Neutrophil (primary cell): Measurements from ENCODE around the gene NAALADL2.

ENCODE experiments used
- H3K27ac ChIP-seq: fragments of 200-600 bp; sonication (generic); 2 replicates; pipeline ENCODE4 v1.5.1; 2016; ENCODE audit warnings: mild to moderate bottlenecking, moderate library complexity
- H3K27me3 ChIP-seq: fragments of 200-600 bp; sonication (generic); 2 replicates; pipeline ENCODE4 v1.6.0; 2016; ENCODE audit warnings: mild to moderate bottlenecking
- H3K36me3 ChIP-seq: fragments of 200-600 bp; sonication (generic); 2 replicates; pipeline ENCODE4 v1.5.1; 2017
- H3K4me1 ChIP-seq, 2 experiments: fragments of 200-600 bp in 1 of 2; sonication (generic) in 1 of 2; 1 replicate in 1 of 2; 2 replicates in 1 of 2; pipeline versions ENCODE4 v1.5.1 to v1.6.1; 2013 to 2016; ENCODE audit warnings: low read depth in 1 of 2, low read length in 1 of 2, mild to moderate bottlenecking in 1 of 2, moderate library complexity in 1 of 2; ENCODE audit not compliant: control insufficient read depth in 1 of 2, insufficient read depth in 1 of 2
- H3K4me3 ChIP-seq, 2 experiments: fragments of 200-600 bp in 1 of 2; sonication (generic) in 1 of 2; 1 replicate in 1 of 2; 2 replicates in 1 of 2; pipeline ENCODE4 v1.5.1; 2013 to 2016; ENCODE audit warnings: low read depth in 1 of 2, low read length in 1 of 2, mild to moderate bottlenecking in 1 of 2, moderate library complexity in 1 of 2
- H3K9me3 ChIP-seq: fragments of 200-600 bp; sonication (generic); 2 replicates; pipeline ENCODE4 v1.5.1; 2016
- TF ChIP-seq, protein P1 (sequence below): fragments of 200-600 bp; sonication (generic); IDR thresholded peaks from 2 replicates; pipeline ENCODE4 v1.5.1; 2016; ENCODE audit warnings: antibody characterized with exemption

NAALADL2 gene

DNA sequence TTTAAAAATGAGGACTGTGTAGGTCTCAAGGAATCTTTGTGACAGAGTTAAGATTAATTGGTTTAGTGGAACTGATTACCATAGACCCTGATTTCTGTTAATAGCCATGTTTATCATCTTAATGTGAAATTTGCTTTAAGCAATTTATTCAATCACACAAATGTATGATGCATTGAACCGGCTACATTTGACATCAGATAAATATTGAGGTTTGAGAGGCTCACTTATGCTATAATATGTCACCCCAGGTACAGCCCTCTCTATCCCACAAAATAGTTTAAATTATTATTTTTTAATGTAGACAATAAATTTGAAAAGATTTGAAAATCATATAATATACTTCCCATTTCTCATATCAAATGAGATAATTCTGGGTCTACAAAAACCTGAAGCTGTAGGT is 413.3 kb downstream of the NAALADL2 start:
- Histone ChIP-seq H3K27me3 (no peaks in the 10 kb centered on the region), H3K27ac (no peak overlapping the region), H3K9me3 (no peaks in the 10 kb centered on the region), H3K36me3 (no peaks in the 10 kb centered on the region), H3K4me3 (no peak overlapping the region), H3K4me1 (no peaks in the 10 kb centered on the region)
- TF ChIP-seq, protein P1, sequence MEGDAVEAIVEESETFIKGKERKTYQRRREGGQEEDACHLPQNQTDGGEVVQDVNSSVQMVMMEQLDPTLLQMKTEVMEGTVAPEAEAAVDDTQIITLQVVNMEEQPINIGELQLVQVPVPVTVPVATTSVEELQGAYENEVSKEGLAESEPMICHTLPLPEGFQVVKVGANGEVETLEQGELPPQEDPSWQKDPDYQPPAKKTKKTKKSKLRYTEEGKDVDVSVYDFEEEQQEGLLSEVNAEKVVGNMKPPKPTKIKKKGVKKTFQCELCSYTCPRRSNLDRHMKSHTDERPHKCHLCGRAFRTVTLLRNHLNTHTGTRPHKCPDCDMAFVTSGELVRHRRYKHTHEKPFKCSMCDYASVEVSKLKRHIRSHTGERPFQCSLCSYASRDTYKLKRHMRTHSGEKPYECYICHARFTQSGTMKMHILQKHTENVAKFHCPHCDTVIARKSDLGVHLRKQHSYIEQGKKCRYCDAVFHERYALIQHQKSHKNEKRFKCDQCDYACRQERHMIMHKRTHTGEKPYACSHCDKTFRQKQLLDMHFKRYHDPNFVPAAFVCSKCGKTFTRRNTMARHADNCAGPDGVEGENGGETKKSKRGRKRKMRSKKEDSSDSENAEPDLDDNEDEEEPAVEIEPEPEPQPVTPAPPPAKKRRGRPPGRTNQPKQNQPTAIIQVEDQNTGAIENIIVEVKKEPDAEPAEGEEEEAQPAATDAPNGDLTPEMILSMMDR: no peak

DNA sequence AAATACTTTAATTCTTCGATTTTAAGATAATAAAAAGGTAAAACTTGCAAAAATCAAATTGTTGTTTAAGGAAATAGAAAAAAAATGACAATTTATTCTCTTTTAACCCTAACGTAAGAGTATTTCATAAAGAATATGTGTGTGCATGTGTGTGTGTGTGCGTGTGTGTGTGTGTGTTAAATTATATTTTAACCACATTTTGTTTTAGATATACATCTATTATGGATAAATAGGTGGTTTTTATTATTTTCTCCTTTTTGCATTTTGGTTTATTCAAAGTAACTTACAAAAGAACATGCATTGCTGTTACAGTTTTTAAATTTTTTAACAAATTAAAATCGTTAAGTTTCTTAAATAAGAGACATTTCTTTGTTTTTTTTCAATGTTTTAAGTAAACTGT is 414.4 kb downstream of the NAALADL2 start:
- no peak overlapping the region for H3K27ac ChIP-seq
- TF ChIP-seq, protein P1: no peak
- no peak overlapping the region for H3K4me3 ChIP-seq
- H3K4me1 ChIP-seq: no peaks in the 10 kb centered on the region
- H3K9me3 ChIP-seq: no peaks in the 10 kb centered on the region
- no peaks in the 10 kb centered on the region for H3K27me3 ChIP-seq
- no peaks in the 10 kb centered on the region for H3K36me3 ChIP-seq

DNA sequence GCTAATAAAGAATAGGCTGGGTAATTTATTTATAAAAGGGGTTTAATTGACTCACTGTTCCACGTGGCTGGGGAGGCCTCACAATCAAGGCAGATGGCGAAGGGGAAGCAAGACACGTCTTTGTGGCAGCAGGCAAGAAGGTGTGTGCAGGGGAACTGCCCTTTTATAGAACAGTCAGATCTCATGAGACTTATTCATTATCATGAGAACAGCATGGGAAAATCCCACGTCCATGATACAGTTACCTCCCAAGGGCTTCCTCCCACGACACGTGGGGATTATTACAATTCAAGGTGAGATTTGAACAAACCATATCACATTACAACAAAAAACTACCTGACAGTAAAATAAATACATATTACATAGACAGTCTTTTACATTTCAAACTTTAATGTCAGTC is 414.9 kb downstream of the NAALADL2 start:
- Histone ChIP-seq H3K9me3 (no peaks in the 10 kb centered on the region), H3K4me1 (no peaks in the 10 kb centered on the region), H3K27me3 (no peaks in the 10 kb centered on the region), H3K36me3 (no peaks in the 10 kb centered on the region), H3K4me3 (no peak overlapping the region), H3K27ac (no peak overlapping the region)
- TF ChIP-seq, protein P1: no peak

GRCh38 chr3:175274474-175275218 is 415.5 kb downstream of the NAALADL2 start:
- Histone ChIP-seq H3K27ac (no peak overlapping the region), H3K4me3 (no peak overlapping the region), H3K36me3 (no peaks in the 10 kb centered on the region), H3K9me3 (no peaks in the 10 kb centered on the region), H3K4me1 (no peaks in the 10 kb centered on the region), H3K27me3 (no peaks in the 10 kb centered on the region)
- TF ChIP-seq, protein P1: no peak

- Histone ChIP-seq H3K4me3 (no peak overlapping the region), H3K36me3 (no peaks in the 10 kb centered on the region), H3K27ac (no peak overlapping the region), H3K27me3 (no peaks in the 10 kb centered on the region), H3K4me1 (no peaks in the 10 kb centered on the region), H3K9me3 (no peaks in the 10 kb centered on the region)
- TF ChIP-seq, protein P1: no peak
These were observed 419.5 kb downstream of the NAALADL2 start for GRCh38 chr3:175278680-175279079.
